ENCODE results near the gene MAPKAPK2.

Gene MAPKAPK2

GRCh38 chr1:206783506-206783905 lies 98.8 kb downstream of the MAPKAPK2 start:
- no peak for DNase-seq

All from MV-4-11 (cell line).